Measurements from ENCODE around the gene TARBP2.
"Not testable (repeated sequence)": the region's sequence is repeated elsewhere in the genome, so short reads cannot be mapped to it uniquely, and the experiment has no call there.

The TARBP2 gene

GRCh38 chr12:53466640-53467039 lies 34.4 kb upstream of the TARBP2 start:
- Mint-ChIP-seq H3K9me3 (no peaks in the 10 kb centered on the region), H3K4me3 (no peak overlapping the region), H3K27ac (peak overlapping the region; percentile 32), H3K27me3 (no peaks in the 10 kb centered on the region), H3K36me3 (peaks cover 27% of the 10 kb centered on the region), H3K4me1 (peaks cover 45% of the 10 kb centered on the region)

- Mint-ChIP-seq H3K36me3 (peaks cover 30% of the 10 kb centered on the region), H3K4me1 (peaks cover 48% of the 10 kb centered on the region), H3K4me3 (no peak overlapping the region), H3K27ac (no peak overlapping the region), H3K27me3 (no peaks in the 10 kb centered on the region), H3K9me3 (no peaks in the 10 kb centered on the region)
Observed at GRCh38 chr12:53467082-53467481, 34.0 kb upstream of the TARBP2 start.

GRCh38 chr12:53467880-53468279 lies 33.2 kb upstream of the TARBP2 start:
- no peak overlapping the region for H3K4me3 Mint-ChIP-seq
- no peaks in the 10 kb centered on the region for H3K27me3 Mint-ChIP-seq
- H3K27ac Mint-ChIP-seq, result peak overlapping the region; percentile 46
- H3K4me1 Mint-ChIP-seq, result peaks cover 50% of the 10 kb centered on the region
- H3K36me3 Mint-ChIP-seq, result peaks cover 25% of the 10 kb centered on the region
- no peaks in the 10 kb centered on the region for H3K9me3 Mint-ChIP-seq

DNA sequence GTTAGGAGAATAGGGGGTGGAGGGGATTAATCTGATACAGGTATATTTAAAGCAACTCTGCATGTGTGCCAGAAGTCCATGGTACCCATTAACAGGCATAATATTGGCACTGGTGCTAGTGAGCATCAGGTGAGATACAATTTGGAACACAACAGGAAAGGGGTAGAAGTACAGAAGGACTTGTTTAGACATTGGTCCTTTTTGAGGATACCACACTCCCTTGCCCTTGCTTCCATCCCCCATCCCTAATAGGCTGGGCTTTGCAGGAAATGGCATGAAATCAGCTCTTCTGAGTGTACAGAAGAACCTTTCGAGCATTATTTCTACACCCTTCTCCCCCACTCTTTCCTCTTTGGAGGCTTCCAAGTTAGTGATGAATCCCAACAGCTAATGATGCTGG lies 32.8 kb upstream of the TARBP2 start:
- no peaks in the 10 kb centered on the region for H3K27me3 Mint-ChIP-seq
- H3K4me1 Mint-ChIP-seq, result peaks cover 48% of the 10 kb centered on the region
- peaks cover 24% of the 10 kb centered on the region for H3K36me3 Mint-ChIP-seq
- H3K27ac Mint-ChIP-seq, result peak overlapping the region; percentile 46
- no peak overlapping the region for H3K4me3 Mint-ChIP-seq
- H3K9me3 Mint-ChIP-seq, result no peaks in the 10 kb centered on the region

DNA sequence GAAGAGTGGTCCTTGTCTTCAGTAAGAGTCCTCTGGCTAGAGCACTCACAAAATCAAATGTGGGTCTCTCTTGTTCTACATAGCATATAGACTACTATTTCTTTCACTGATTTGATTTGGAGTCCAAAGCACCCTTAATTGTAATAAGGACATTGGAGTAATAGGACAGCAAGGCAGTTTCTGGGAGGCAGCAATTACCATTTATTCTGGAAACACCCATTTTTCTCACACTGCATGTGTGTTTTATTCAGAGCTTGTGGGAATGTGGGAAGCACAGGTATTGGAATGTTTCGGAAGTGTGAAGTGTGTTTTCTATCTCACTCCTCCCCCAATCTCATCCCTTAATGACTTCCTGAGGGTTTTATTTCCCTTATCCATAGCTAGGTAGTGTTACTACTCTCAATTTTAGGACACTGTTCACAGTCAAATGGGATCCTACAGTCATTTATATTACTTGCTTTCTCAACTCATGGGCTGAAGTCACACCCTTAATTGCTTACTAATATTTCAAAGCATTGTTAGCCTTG lies 29.0 kb upstream of the TARBP2 start:
- peak overlapping the region; percentile 57 for H3K27ac Mint-ChIP-seq
- no peaks in the 10 kb centered on the region for H3K9me3 Mint-ChIP-seq
- peaks cover 20% of the 10 kb centered on the region for H3K36me3 Mint-ChIP-seq
- peak overlapping the region; percentile 53 for H3K4me3 Mint-ChIP-seq
- no peaks in the 10 kb centered on the region for H3K27me3 Mint-ChIP-seq
- peaks cover 62% of the 10 kb centered on the region for H3K4me1 Mint-ChIP-seq

DNA sequence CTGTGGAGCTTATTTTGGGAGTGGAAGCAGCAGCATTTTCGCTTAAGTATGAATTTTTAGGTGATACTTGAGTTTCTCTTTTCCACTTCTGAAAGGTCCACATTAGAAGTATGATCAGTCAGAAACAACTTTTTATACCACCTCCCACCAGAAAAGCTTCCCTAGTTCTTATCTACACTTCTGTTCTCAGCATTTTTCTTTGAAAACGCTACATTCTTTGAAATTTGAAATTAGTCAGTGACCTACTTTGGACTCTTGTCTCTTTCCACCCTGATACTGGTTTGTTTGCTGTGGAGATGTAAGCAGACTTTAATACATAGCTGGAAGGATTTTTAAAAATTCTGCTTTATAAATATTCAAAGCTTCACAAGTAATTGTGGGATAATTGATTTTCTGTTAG lies 27.0 kb upstream of the TARBP2 start:
- H3K36me3 Mint-ChIP-seq, result peaks cover 18% of the 10 kb centered on the region
- no peak overlapping the region for H3K4me3 Mint-ChIP-seq
- peaks cover 64% of the 10 kb centered on the region for H3K4me1 Mint-ChIP-seq
- peak overlapping the region; percentile 76 for H3K27ac Mint-ChIP-seq
- no peaks in the 10 kb centered on the region for H3K9me3 Mint-ChIP-seq
- no peaks in the 10 kb centered on the region for H3K27me3 Mint-ChIP-seq

GRCh38 chr12:53474819-53475218 lies 26.3 kb upstream of the TARBP2 start:
- H3K27ac Mint-ChIP-seq, result peak overlapping the region; percentile 76
- no peaks in the 10 kb centered on the region for H3K27me3 Mint-ChIP-seq
- peak overlapping the region; percentile 15 for H3K4me3 Mint-ChIP-seq
- no peaks in the 10 kb centered on the region for H3K9me3 Mint-ChIP-seq
- peaks cover 66% of the 10 kb centered on the region for H3K4me1 Mint-ChIP-seq
- peaks cover 18% of the 10 kb centered on the region for H3K36me3 Mint-ChIP-seq

GRCh38 chr12:53476769-53477209 lies 24.3 kb upstream of the TARBP2 start:
- H3K4me3 Mint-ChIP-seq, result no peak overlapping the region
- H3K4me1 Mint-ChIP-seq, result peaks cover 56% of the 10 kb centered on the region
- no peaks in the 10 kb centered on the region for H3K9me3 Mint-ChIP-seq
- peaks cover 10% of the 10 kb centered on the region for H3K36me3 Mint-ChIP-seq
- no peaks in the 10 kb centered on the region for H3K27me3 Mint-ChIP-seq
- peak overlapping the region; percentile 72 for H3K27ac Mint-ChIP-seq

DNA sequence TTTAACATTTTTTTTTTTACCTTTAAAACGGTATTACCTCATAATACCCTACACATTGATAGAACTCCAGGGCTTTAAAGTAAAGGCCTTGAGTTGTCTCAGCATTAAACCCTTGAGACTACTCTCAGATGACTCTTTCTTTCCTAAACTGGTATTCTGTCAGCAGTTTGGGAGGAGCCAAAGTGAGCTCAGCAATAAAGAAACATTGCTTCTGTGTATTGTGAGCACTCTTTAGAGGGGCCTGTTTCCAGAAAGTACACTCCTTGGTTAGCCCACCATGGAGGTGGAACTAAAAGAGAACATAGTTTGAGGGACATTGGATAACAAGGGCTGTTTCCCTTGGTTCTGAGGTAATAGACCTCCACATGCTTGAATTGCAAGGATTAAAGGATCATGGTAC lies 22.2 kb upstream of the TARBP2 start:
- Mint-ChIP-seq H3K4me3 (no peak overlapping the region), H3K36me3 (peaks cover 9% of the 10 kb centered on the region), H3K27me3 (no peaks in the 10 kb centered on the region), H3K4me1 (peaks cover 47% of the 10 kb centered on the region), H3K27ac (peak overlapping the region; percentile 65), H3K9me3 (no peaks in the 10 kb centered on the region)

DNA sequence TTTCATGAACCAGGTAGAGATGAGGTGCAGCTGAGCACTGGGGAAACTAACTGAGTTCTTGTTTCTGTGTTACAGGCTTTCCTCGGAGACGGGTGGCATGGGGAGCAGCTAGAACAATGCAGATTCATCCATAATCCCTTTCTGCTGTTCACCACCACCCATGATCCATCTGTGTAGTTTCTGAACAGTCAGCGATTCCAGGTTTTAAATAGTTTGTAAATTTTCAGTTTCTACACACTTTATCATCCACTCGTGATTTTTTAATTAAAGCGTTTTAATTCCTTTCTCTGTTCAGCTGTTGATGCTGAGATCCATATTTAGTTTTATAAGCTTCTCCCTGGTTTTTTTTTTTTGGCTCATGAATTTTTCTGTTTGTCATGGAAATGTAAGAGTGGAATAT lies 21.8 kb upstream of the TARBP2 start:
- Mint-ChIP-seq H3K27ac (peak overlapping the region; percentile 30), H3K9me3 (no peaks in the 10 kb centered on the region), H3K4me1 (peaks cover 45% of the 10 kb centered on the region), H3K36me3 (peaks cover 10% of the 10 kb centered on the region), H3K4me3 (no peak overlapping the region), H3K27me3 (no peaks in the 10 kb centered on the region)

- Mint-ChIP-seq H3K36me3 (peaks cover 8% of the 10 kb centered on the region), H3K27me3 (no peaks in the 10 kb centered on the region), H3K4me1 (peaks cover 33% of the 10 kb centered on the region), H3K9me3 (no peaks in the 10 kb centered on the region), H3K27ac (no peak overlapping the region), H3K4me3 (no peak overlapping the region)
Observed at GRCh38 chr12:53480491-53481442, 20.3 kb upstream of the TARBP2 start.

DNA sequence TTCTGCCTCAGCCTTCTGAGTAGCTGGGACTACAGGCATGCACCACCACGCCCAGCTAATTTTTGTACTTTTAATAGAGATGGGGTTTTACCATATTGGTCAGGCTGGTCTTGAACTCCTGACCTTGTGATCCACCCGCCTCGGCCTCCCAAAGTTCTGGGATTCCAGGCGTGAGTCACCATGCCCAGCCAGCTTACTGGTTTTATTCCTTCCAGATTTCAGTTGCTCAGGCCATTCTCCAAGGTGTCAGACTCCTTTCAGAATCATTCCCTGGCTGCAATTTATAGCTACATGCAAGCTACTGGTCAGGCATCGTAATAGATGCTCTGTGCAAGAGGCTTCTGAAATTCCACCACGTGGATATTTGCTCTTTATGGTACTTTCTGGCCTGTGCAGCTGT lies 19.6 kb upstream of the TARBP2 start:
- H3K36me3 Mint-ChIP-seq, H3K27me3 Mint-ChIP-seq, H3K9me3 Mint-ChIP-seq, H3K4me3 Mint-ChIP-seq, H3K27ac Mint-ChIP-seq: not testable (repeated sequence)
- peaks cover 26% of the 10 kb centered on the region for H3K4me1 Mint-ChIP-seq

- H3K27ac Mint-ChIP-seq, result peak overlapping the region; percentile 89
Observed at GRCh38 chr12:53481939-53482586, 19.0 kb upstream of the TARBP2 start.

GRCh38 chr12:53482626-53483168 lies 18.4 kb upstream of the TARBP2 start:
- H3K27ac Mint-ChIP-seq, result peak overlapping the region; percentile 30
- peaks cover 19% of the 10 kb centered on the region for H3K4me1 Mint-ChIP-seq
- no peaks in the 10 kb centered on the region for H3K9me3 Mint-ChIP-seq
- H3K36me3 Mint-ChIP-seq, result peaks cover 3% of the 10 kb centered on the region
- H3K27me3 Mint-ChIP-seq, result no peaks in the 10 kb centered on the region
- no peak overlapping the region for H3K4me3 Mint-ChIP-seq

More at GRCh38 chr12:53481939-53482586, 19.0 kb upstream of the TARBP2 start:
- no peak overlapping the region for H3K4me3 Mint-ChIP-seq
- H3K36me3 Mint-ChIP-seq, result peaks cover 3% of the 10 kb centered on the region
- no peaks in the 10 kb centered on the region for H3K27me3 Mint-ChIP-seq
- H3K9me3 Mint-ChIP-seq, result no peaks in the 10 kb centered on the region
- peaks cover 20% of the 10 kb centered on the region for H3K4me1 Mint-ChIP-seq

GRCh38 chr12:53483225-53483978 lies 17.7 kb upstream of the TARBP2 start:
- H3K4me3 Mint-ChIP-seq, result no peak overlapping the region
- peaks cover 3% of the 10 kb centered on the region for H3K36me3 Mint-ChIP-seq
- peaks cover 19% of the 10 kb centered on the region for H3K4me1 Mint-ChIP-seq
- no peaks in the 10 kb centered on the region for H3K27me3 Mint-ChIP-seq
- peak overlapping the region; percentile 19 for H3K27ac Mint-ChIP-seq
- no peaks in the 10 kb centered on the region for H3K9me3 Mint-ChIP-seq

Data from activated naive CD4-positive, alpha-beta T cell treated with anti-CD3 and anti-CD28 coated beads, Interleukin-2, amount 50 U/mL, for 24 hours (primary cell).